Ishikawa (cell line): Measurements from ENCODE around the gene RALGPS1.

Source experiments
- CEBPB ChIP-seq: IDR thresholded peaks from 2 replicates; pipeline ENCODE4 v1.6.1; 2012
- CREB1 ChIP-seq: IDR thresholded peaks from 2 replicates; pipeline ENCODE4 v1.6.1; 2012; ENCODE audit warnings: low read depth
- TCF12 ChIP-seq: IDR thresholded peaks from 2 replicates; pipeline ENCODE4 v1.6.1; 2012; ENCODE audit warnings: low read depth

GRCh38 chr9:126875756-126876510 is 38.6 kb upstream of the RALGPS1 start:
- no peak for TF ChIP-seq CEBPB
- no peak for TF ChIP-seq CREB1
- no peak for TF ChIP-seq TCF12
